Measurements from ENCODE around the gene KIF26B. TPM values are rescaled to one million over a fixed set of nuclear protein-coding genes. Genes with fewer than 3 reads are reported as not detected.

Gene KIF26B
- total RNA-seq, 1 donor from 2014 or later = 1.1 TPM

DNA sequence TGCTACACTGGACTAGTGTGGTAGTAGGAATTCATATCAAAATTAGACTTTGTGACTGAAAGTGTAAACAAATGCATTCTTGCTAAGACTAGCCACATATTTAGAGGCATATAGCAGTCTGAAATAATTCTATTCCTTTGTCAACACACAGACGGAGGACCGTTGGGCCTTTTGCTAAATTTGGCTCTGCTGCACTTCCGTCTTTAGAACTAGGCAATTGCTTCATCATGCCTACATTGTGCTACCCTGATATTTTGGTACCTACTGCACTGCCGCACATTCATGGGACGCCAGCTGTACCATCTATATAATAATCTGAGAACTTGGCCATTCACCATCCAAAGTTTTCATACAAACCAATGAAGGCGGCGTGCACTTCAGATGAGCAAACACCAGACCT lies 346.8 kb downstream of the KIF26B start:
- intact Hi-C loops (cut with DNase I) = no loop called here
- no peak for DNase-seq (ENCODE audit: low spot score)

GRCh38 chr1:245503548-245503947 lies 348.8 kb downstream of the KIF26B start:
- intact Hi-C loops (cut with DNase I) = no loop called here
- no peak for DNase-seq (ENCODE audit: low spot score)

DNA sequence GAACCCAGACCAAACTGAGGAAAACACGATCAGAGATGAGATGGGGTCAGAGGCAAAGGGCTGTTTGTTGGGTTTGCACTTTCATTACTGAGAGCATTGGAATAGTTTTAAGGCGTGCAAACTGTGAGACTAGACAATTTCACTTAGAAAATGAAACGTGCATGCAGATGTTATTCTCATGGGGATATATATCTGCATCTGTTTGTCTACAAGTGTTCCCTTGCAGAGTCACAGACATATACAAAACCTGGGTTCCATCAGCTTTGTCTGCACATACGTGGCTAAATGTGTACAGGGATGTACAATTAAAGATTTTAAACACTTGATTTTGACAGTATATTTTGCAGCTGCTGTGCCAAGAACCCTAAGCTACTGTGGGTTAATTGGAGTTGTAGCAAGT lies 355.4 kb downstream of the KIF26B start:
- DNase-seq (ENCODE audit: low spot score) = no peak
- intact Hi-C loops (cut with DNase I) = no loop called here

- intact Hi-C loops (cut with DNase I) = no loop called here
- DNase-seq (ENCODE audit: low spot score) = no peak
Measured at GRCh38 chr1:245512181-245512888, 357.6 kb downstream of the KIF26B start.

DNA sequence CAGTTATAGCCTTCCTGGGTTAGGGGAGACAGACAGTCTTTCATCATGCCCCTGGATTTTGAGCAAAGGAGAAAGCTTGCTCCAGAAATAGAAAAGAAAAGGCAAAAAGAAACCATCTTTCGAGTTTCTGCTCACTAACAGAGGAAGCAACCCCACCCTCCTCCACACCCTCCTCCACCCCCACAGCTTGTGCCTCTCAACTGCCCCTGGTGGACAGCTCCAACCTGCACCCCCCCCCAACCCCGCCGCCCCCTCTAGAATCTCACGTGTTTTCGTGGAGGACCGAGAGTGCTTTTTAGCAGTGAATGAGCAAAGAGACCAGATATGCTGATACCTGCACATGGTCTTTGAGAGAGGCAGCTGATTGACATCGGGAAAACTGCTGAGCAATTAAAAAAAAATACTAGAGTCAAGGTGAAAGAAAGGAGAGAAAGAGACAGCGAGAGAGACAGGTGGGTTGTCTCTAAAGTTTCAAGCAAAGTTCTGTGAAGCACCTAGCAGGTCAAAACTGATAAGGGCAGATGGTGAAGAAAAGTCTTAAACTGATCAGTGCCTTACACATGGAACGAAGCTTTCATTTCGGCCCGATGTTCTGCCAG lies 358.3 kb downstream of the KIF26B start:
- intact Hi-C loops (cut with DNase I) = no loop called here
- no peak for DNase-seq (ENCODE audit: low spot score)

- DNase-seq (ENCODE audit: low spot score) = no peak
- intact Hi-C loops (cut with DNase I) = no loop called here
Measured at GRCh38 chr1:245516284-245516759, 361.5 kb downstream of the KIF26B start.

- intact Hi-C loops (cut with DNase I) = no loop called here
- no peak for DNase-seq (ENCODE audit: low spot score)
Measured at GRCh38 chr1:245520611-245521010, 365.8 kb downstream of the KIF26B start.

DNA sequence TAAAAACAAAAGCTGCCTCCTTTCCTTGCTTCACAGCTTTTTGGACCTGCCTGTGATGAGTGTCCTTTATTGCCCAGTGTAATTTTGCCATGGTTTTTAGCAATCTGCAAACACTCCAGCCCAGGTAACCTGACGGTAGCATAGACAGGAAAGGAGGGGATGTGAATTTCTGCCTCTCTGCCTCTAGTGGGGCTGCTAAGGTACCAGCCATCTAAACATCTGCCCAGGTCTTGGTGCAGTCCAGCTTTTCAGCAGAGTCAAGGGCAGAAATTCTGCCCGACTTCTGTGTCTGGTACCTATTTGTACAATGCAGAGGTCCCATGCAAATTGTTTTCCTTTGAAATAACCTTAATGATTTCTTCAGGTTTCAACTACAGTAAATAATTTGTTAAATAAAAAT lies 371.4 kb downstream of the KIF26B start:
- intact Hi-C loops (cut with DNase I) = no loop called here

GRCh38 chr1:245528258-245528635 lies 373.5 kb downstream of the KIF26B start:
- no peak for DNase-seq (ENCODE audit: low spot score)
- intact Hi-C loops (cut with DNase I) = no loop called here

More for the DNA sequence above, 371.4 kb downstream of the KIF26B start:
- DNase-seq (ENCODE audit: low spot score) = no peak

DNA sequence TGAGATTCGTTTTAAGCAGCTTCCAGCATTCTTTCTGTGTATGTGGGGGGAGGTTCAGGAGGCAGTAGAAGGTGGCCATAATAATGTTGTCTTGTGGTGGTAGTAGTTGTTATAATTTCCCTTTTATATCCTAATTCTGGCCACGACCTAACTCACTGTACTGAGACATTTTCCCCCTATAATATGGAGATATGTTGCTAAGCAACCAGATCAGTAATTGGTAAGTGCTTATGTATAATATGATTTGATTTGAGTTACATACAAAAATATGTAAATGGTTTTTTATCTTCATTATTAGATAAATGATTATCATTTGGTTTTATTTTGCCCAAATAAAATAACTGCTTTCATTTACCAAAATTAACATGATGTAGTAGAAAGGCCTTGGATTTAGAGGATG lies 376.2 kb downstream of the KIF26B start:
- no peak for DNase-seq (ENCODE audit: low spot score)
- intact Hi-C loops (cut with DNase I) = no loop called here

DNA sequence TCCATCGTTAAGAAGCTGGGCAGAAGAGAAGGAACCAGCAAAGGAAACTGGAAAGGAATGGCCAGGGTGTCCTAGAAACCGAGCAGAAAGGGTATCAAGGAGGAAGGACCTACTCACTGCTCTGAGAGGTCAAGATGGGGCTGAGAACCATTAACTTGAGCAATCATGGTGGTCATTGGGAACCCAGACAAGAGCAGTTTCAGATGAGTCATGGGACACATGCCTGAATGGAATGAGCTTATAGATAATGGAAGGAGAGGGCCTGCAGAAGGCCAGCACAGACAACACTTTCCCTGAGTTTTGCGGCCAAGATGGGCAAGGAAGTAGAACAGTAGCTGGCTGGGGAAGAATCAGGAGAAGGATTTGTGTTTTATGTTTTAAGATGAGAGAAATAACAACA lies 383.2 kb downstream of the KIF26B start:
- DNase-seq (ENCODE audit: low spot score) = no peak
- intact Hi-C loops (cut with DNase I) = no loop called here

DNA sequence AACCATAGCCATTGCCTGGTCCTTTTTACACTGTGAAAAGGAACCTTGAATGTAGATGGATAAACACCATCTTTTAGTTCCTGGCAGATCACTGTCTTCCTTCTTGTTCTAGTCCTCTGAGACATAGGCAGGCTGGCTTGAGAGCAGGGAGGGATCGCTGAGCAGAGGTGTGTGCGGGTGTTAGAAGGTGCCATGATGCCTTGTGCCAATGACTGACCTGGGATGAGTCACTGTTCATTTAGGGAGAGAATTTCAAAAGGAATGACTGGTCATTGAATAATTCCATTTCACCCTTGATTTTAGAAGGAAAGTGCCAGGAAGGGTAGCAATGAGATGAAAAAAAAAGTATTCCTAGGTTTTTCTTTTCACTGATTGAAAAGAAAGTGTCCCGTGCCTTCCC lies 383.9 kb downstream of the KIF26B start:
- DNase-seq (ENCODE audit: low spot score) = no peak
- intact Hi-C loops (cut with DNase I) = no loop called here

GRCh38 chr1:245541369-245541768 lies 386.6 kb downstream of the KIF26B start:
- DNase-seq (ENCODE audit: low spot score) = no peak
- intact Hi-C loops (cut with DNase I) = no loop called here

DNA sequence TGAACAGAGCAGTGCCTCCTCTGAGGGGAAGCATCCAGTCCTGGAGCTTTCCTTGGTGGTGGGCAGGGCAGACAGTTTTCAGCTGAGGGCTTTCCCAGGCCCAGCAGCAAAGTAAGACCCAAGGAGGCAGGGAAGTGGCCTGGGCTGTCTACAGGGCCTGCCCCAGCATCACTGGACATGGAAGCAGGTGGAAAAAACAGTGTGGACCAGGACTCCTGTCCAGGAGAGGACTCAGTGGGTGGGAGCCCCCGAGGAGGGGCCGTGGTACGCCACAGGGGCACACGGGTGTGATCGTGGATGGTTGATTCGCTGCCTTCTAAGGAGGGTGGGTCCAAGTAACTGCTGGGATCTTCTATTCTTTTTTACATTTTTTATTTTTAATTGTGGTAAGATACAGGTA lies 387.6 kb downstream of the KIF26B start:
- no peak for DNase-seq (ENCODE audit: low spot score)
- intact Hi-C loops (cut with DNase I) = no loop called here

- intact Hi-C loops (cut with DNase I) = no loop called here
- no peak for DNase-seq (ENCODE audit: low spot score)
Measured at GRCh38 chr1:245544236-245544635, 389.5 kb downstream of the KIF26B start.

DNA sequence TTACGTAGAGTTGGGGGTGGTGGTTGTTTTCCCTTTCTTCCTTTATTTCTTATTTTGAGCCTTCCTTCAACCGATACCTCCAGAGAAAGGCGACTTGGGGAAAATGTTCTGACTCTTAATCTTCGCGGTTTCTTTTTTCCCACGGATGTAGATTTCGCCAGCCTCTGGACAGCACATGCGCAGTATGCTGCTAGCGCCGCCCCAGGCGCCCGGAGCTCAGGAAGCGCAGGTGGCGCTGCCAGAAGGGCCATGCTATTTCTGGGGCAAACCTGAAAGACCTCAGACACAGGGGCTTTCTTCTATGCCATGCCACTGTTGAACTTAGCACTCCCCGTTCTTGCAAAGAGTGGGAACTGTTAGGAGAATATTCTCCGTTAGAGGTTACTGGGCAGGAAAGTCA lies 392.1 kb downstream of the KIF26B start:
- intact Hi-C loops (cut with DNase I) = no loop called here
- no peak for DNase-seq (ENCODE audit: low spot score)

DNA sequence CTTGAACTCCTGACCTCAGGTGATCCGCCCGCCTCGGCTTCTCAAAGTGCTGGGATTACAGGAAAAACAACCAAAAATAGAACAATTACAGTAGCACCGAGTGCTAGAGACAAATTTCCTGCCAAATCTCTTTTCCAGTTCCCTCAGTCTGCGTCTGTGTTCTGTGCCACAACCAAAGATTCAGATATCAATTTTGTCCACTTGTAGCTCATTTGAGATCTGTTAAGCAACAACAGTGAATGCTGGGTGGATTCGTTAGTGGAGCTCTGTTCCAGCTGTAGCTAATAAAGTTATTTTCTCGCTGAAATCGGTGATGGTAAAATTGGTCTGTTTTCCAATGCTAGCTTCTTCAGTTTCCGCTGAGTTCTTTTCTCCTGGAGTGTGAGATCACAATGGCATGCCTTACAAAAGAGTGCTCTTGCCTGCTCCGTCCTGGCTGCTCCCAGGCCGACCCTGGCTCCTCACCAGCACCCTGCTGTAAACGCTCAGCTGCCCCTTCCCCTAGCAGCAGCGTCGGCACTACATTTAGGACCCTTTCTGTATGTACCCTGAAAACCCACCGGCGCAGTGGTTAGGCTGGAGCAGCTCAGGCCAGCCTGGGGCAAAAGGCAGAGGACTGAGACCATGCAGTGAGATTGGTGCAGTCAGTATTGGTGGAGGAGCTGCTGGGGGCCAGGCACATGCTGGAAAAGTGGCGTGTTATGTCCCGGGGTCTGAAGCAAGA lies 395.4 kb downstream of the KIF26B start:
- DNase-seq (ENCODE audit: low spot score) = no peak
- intact Hi-C loops (cut with DNase I) = no loop called here

DNA sequence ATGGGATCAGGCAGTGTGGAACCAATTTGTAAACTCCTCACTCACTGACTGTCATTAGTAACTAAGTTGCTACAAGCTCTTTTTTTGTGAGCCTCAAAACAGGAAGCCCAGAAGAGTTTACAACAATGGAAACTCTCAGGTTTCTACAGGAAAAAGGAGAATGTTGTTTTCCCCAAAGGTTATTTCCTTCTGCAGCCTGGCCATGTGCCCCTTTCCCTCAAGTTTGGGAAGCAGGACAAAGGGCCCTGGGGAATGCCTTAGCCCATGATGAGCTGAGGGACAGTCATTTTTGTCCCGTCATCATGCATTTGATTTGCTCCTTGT lies 395.9 kb downstream of the KIF26B start:
- intact Hi-C loops (cut with DNase I) = no loop called here
- no peak for DNase-seq (ENCODE audit: low spot score)

DNA sequence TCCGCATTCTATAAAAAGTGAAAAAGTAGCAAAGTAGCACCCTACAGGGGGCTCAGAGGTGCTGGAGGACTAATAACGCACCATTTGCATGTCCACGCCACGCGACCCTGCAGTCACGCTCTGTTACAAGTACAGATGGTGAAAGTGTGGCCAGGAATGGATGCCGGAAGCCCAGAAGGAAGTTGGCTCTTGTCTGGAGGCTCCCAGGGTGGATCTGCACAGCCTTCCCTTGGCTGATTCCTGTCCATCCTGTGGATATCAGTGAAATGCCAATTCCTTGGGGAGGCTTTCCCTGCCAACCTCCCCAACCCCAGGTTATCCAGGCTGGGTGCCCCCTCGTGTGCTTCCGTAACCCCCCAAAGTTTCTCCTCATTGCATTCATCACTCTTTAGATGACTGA lies 396.8 kb downstream of the KIF26B start:
- intact Hi-C loops (cut with DNase I) = no loop called here
- no peak for DNase-seq (ENCODE audit: low spot score)

- intact Hi-C loops (cut with DNase I) = no loop called here
- DNase-seq (ENCODE audit: low spot score) = no peak
Measured at GRCh38 chr1:245552331-245552730, 397.5 kb downstream of the KIF26B start.

- intact Hi-C loops (cut with DNase I) = no loop called here
Measured at GRCh38 chr1:245556057-245556456, 401.3 kb downstream of the KIF26B start.

More at GRCh38 chr1:245556057-245556456, 401.3 kb downstream of the KIF26B start:
- DNase-seq (ENCODE audit: low spot score) = no peak

All from cardiac septum (tissue), 1 donor.